NOMO-1 treated with DMSO at 0.1 percent for 48 hours (cell line): ENCODE results near the gene STAG1.
"Not testable (repeated sequence)": the region's sequence is repeated elsewhere in the genome, so short reads cannot be mapped to it uniquely, and the experiment has no call there.

Experiments
- DNase-seq: peaks from one replicate; lab custom pipeline; 2025; ENCODE audit not compliant: unreplicated experiment; lab: John Stamatoyannopoulos, UW

The STAG1 gene

GRCh38 chr3:136516095-136516494 is 236.1 kb downstream of the STAG1 start:
- DNase-seq, result no peak

DNA sequence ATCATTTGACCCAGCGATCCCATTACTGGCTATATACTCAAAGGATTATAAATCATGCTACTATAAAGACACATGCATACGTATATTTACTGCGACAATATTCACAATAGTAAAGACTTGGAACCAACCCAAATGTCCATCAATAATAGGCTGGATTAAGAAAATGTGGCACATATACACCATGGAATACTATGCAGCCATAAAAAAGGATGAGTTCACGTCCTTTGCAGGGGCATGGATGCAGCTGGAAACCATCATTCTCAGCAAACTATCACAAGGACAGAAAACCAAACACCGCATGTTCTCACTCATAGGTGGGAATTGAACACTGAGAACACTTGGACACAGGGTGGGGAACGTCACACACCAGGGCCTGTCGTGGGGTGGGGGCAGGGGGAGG is 237.6 kb downstream of the STAG1 start:
- not testable (repeated sequence) for DNase-seq

DNA sequence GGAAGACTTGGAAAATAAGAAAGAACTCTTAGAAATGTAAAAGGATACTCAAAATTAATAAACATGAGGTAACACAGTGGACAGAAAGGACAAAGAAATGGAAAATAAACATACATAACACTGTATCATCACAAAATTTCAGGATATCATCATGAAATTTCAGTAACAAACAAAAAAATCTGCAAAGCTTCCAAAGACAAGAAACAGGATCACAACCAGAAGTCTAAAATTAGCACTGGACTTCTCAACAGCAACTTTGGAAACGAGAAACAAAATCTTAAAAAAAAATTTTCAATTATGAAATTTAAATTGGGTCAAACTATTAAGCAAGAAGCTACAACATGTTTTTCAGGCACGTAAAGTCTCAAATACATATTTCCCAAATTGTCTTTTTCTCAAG is 238.8 kb downstream of the STAG1 start:
- no peak for DNase-seq

GRCh38 chr3:136512381-136512780 is 239.8 kb downstream of the STAG1 start:
- no peak for DNase-seq

GRCh38 chr3:136505676-136506075 is 246.5 kb downstream of the STAG1 start:
- DNase-seq, result no peak

GRCh38 chr3:136503056-136503455 is 249.1 kb downstream of the STAG1 start:
- no peak for DNase-seq

DNA sequence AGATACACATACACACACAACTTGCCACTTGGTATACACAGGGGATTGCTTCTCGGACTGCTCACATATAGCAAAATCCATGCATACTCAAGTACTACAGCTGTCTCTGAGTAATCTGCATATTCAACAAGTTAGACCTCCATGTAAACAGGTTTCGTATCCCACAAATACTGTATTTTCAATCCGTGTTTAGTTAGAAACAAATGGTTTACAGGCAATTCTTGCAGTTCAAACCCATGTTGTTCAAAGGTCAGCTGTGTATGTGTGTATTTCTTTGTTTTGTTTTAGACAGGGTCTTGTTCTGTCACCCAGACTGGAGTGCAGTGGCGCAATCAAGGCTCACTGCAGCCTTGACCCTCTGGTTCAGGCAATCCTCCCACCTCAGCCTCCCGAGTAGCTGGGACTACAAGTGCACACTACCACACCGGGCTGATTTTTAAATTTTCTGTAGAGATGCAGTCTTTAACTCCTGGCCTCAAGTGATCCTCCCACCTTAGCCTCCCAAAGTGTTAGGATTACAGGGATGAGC is 253.2 kb downstream of the STAG1 start:
- no peak for DNase-seq

DNA sequence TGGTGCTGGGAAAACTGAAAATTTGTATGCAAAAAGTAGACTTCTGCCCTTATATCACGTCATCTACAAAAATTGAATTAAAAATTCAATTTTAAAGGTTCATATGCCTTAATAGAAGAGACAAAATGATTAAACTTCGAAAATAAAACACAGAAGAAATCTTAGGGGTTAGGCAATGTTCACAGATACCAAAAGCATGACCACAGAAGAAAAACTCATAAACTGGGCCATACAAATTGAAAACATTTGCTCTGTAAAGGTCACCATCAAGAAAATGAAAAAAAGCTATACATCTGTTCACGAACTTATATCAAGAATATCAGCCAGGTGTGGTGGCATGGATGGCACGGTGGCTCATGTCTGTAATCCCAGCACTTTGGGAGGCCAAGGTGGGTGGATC is 257.0 kb downstream of the STAG1 start:
- no peak for DNase-seq

DNA sequence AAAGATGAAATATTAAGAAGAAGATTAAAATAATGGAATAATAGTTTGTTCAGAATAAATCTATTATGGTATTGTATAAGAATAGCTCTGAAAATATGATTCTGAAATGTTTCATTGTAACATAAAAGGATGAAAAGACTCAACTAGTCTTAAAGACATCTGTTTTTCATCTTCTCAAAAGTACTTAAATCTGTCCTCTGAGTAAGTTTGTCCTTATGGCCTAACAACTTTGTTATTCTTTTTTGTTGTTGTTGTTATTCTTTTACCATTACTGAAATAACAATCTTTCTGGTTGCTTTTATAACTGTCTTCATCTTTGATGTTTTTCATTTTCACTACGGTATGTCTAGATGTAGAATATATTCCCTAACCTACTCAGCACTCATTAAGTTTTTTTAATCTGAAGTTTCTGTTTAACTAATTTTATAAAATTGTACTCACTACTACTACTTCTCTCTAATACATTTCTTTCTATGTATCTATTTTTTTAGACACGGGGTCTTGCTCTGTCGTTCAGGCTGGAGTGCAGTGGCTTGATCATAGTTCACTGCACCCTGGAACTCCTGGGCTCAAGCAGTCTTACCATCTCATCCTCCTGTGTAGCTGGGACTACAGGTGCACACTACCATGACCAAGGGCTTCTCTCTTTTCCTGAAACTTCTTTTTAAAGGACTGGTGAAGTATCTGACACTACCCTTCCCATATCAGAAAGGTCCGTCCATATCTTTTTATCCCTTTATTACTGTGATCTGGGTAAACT is 261.4 kb downstream of the STAG1 start:
- DNase-seq, result no peak

- no peak for DNase-seq
Observed at GRCh38 chr3:136485777-136486176, 266.4 kb downstream of the STAG1 start.

GRCh38 chr3:136476280-136476679 is 275.9 kb downstream of the STAG1 start:
- no peak for DNase-seq

- DNase-seq, result peak; percentile 5
Observed at GRCh38 chr3:136474876-136475275, 277.3 kb downstream of the STAG1 start.

DNA sequence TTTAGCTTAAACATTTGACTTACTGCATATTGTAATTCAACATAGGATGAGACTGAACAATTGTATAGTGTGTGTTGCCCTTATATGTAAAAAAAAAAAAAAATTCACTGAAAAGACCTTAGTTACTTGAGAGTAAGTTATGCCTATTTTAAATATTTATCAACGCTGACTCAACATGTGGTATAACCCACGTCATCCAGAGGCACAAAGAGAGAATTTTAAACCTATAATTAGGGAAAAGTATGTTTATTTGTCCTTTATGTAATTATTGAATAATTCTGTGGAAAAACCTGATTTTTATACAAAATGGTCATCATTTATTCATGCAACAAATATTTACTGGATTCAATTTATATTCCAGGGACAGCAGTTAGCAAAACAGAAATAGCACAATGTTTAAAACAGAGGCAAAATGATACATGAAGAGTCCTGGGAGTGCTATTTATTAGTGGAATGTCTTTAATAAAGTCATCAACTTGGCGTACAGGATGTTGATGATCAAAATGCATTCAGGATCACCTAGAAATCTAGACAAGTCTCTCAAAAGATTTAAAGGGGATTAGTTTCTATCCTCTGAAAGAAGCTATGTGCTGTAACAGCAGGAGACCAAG is 278.4 kb downstream of the STAG1 start:
- DNase-seq, result no peak

- no peak for DNase-seq
Observed at GRCh38 chr3:136465296-136465695, 286.9 kb downstream of the STAG1 start.

DNA sequence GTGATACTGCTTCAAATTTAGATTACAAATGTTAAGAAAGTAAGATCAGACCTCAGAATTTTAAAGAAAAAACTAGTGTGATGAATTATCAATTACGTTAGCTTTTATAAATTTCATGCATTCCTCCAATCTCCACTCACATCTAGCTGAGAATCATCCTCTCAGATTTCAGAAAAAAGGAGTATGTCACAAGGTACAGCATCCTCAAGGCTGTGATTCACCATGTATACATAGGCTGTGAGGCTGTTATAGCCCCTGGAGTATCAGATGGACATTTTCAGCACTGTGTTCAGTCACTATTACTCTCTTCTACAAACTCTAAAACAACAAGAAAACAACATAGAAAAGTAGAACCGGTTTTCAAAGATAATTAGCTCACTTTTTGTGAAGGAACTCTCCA is 287.7 kb downstream of the STAG1 start:
- DNase-seq, result no peak

DNA sequence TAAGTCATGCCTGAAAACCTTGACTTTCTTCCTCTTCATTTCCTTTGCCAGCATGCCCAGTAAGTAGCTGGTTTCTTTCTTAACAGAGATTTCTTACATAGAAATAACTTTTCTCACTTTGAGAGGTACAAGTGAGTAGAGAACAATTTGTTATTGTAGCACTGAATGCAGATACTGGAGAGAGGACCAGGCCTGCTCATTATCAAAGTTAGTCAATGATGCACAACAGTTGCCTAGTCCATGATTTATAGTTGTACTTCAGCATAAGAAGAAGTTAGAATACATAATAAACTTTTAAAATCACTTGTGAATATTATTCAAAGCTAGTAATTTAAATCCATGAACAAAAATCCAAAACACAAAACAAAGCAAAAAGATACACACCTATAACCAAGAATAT is 289.0 kb downstream of the STAG1 start:
- no peak for DNase-seq

DNA sequence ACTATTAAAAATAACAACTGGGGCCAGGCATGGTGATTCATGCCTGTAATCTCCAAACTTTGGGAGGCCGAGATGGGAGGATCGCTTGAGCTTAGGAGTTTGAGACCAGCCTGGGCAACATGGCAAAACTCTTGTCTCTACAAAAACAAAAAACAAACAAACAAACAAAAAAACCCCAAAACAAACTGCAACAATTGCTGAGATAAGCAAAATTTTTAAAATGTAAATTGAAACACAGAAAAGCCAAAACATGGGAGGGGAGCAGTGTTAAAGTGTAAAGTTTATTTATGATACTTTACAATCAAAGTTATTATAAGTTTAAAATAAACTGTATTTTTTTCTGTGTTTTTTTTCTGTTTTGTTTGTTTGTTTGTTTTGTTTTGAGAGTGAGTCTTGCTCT is 294.4 kb downstream of the STAG1 start:
- no peak for DNase-seq

DNA sequence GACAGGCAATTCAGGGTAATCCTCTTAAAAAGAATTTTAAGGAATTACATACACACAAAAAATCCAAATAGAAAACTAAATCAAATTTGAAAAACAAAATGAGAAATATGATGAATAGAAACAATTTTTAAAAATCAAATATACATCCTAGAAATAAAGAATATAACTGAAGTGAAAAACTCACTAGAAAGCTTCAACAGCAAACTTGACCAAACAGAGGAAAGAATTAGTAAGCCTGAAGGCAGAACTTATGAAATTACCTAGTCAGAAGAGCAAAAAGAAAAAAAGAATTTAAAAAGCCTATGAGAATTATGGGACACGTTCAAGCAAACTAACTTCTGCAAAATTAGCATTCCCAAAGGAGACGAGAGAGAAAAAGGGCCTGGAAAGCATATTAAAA is 296.0 kb downstream of the STAG1 start:
- DNase-seq, result no peak

GRCh38 chr3:136444581-136444980 is 307.6 kb downstream of the STAG1 start:
- no peak for DNase-seq

- DNase-seq, result no peak
Observed at GRCh38 chr3:136437043-136437442, 315.1 kb downstream of the STAG1 start.

DNA sequence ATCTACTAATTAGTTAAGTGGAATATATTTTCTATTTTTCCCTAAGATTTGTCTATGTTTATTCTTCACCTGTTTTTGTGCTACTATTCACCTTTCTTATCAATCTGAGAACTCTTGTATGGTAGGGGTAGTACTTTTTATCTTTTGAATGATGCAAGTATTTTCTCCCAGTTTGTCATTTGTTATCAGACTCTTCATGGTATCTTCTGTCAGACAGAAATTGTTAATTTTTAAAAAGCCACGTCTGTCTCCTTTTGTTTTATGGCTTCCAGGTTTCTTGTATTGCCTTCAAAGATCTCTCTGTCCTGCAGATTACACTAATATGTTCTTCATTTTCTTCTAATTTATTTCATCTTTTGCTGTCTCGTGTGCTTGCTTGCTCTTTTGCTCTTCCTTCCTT is 317.7 kb downstream of the STAG1 start:
- DNase-seq, result no peak

GRCh38 chr3:136432685-136433084 is 319.5 kb downstream of the STAG1 start:
- no peak for DNase-seq

GRCh38 chr3:136428167-136428566 is 324.0 kb downstream of the STAG1 start:
- DNase-seq, result no peak
